DND-41 (cell line): ENCODE measurements around the gene DOK6.

ENCODE experiments used
- CTCF ChIP-seq: IDR thresholded peaks from 2 replicates; pipeline ENCODE4 v1.5.1; 2012; ENCODE audit warnings: borderline replicate concordance, low read length, moderate library complexity, mild to moderate bottlenecking; ENCODE audit not compliant: poor library complexity, severe bottlenecking; ENCODE audit errors: extremely low read depth
- EZH2 ChIP-seq: IDR thresholded peaks from 3 replicates; pipeline ENCODE4 v1.6.1; 2012; ENCODE audit warnings: borderline replicate concordance, low read depth, mild to moderate bottlenecking, moderate library complexity, low read length, inconsistent platforms; ENCODE audit not compliant: severe bottlenecking

GRCh38 chr18:69564602-69565001 is 163.9 kb downstream of the DOK6 start:
- TF ChIP-seq CTCF (no peak), EZH2 (no peak)
